GM08714 (cell line): Measurements from ENCODE around the gene GAP43.
A peak's percentile ranks its signal among the peaks of the same experiment; 100 is the strongest.

ENCODE experiments used
- H3K4me3 ChIP-seq: fragments of 200-500 bp; sonication (Bioruptor generic); 2 replicates; pipeline ENCODE4 v1.5.1; 2014; ENCODE audit warnings: mild to moderate bottlenecking, low read length, inconsistent platforms
- ZNF274 ChIP-seq: IDR thresholded peaks from 2 replicates; pipeline ENCODE4 v1.6.1; 2012; ENCODE audit warnings: mild to moderate bottlenecking, low read depth, low read length

The GAP43 gene

GRCh38 chr3:115615001-115615814 lies 8.1 kb upstream of the GAP43 start:
- no peak for TF ChIP-seq ZNF274
- H3K4me3 ChIP-seq, result no peak overlapping the region

- H3K4me3 ChIP-seq, result no peak overlapping the region
- no peak for TF ChIP-seq ZNF274
Observed at GRCh38 chr3:115616461-115616860, 6.8 kb upstream of the GAP43 start.

- no peak for TF ChIP-seq ZNF274
- H3K4me3 ChIP-seq, result no peak overlapping the region
Observed at GRCh38 chr3:115617591-115617990, 5.7 kb upstream of the GAP43 start.

GRCh38 chr3:115624029-115624741 lies 875 bp downstream of the GAP43 start:
- TF ChIP-seq ZNF274, result no peak
- no peak overlapping the region for H3K4me3 ChIP-seq

GRCh38 chr3:115624901-115625300 lies 1.6 kb downstream of the GAP43 start:
- H3K4me3 ChIP-seq, result no peak overlapping the region
- TF ChIP-seq ZNF274, result no peak

- no peak overlapping the region for H3K4me3 ChIP-seq
- no peak for TF ChIP-seq ZNF274
Observed at GRCh38 chr3:115626006-115626409, 2.7 kb downstream of the GAP43 start.

GRCh38 chr3:115626721-115627120 lies 3.4 kb downstream of the GAP43 start:
- H3K4me3 ChIP-seq, result no peak overlapping the region
- no peak for TF ChIP-seq ZNF274

- peak overlapping the region; percentile 49 for H3K4me3 ChIP-seq
- TF ChIP-seq ZNF274, result no peak
Observed at GRCh38 chr3:115627180-115628074, 4.1 kb downstream of the GAP43 start.

- TF ChIP-seq ZNF274, result no peak
- peak overlapping the region; percentile 31; the same call in 1 of the 2 replicates for H3K4me3 ChIP-seq
Observed at GRCh38 chr3:115628075-115628412, 4.7 kb downstream of the GAP43 start.

- no peak for TF ChIP-seq ZNF274
- H3K4me3 ChIP-seq, result no peak overlapping the region
Observed at GRCh38 chr3:115630850-115631249, 7.5 kb downstream of the GAP43 start.

- no peak for TF ChIP-seq ZNF274
- H3K4me3 ChIP-seq, result no peak overlapping the region
Observed at GRCh38 chr3:115632026-115632425, 8.7 kb downstream of the GAP43 start.

- no peak overlapping the region for H3K4me3 ChIP-seq
- TF ChIP-seq ZNF274, result no peak
Observed at GRCh38 chr3:115633467-115633866, 10.2 kb downstream of the GAP43 start.

- no peak overlapping the region for H3K4me3 ChIP-seq
- no peak for TF ChIP-seq ZNF274
Observed at GRCh38 chr3:115634052-115634451, 10.7 kb downstream of the GAP43 start.

- TF ChIP-seq ZNF274, result no peak
- H3K4me3 ChIP-seq, result no peak overlapping the region
Observed at GRCh38 chr3:115635406-115635805, 12.1 kb downstream of the GAP43 start.
